DOHH2 (cell line): ENCODE results near the gene ANKRD55.

ENCODE experiments used
- CTCF ChIP-seq: fragments of 200-600 bp; sonication (generic); IDR thresholded peaks from one replicate; pipeline ENCODE4 v1.5.1; 2014; ENCODE audit warnings: antibody characterized with exemption, mild to moderate bottlenecking, low read depth, low read length; ENCODE audit not compliant: poor library complexity, severe bottlenecking
- EZH2phosphoT487 ChIP-seq: fragments of 200-600 bp; sonication (generic); IDR thresholded peaks from 2 replicates; pipeline ENCODE4 v1.6.1; 2017; ENCODE audit warnings: borderline replicate concordance, mild to moderate bottlenecking, antibody characterized with exemption, low read length, moderate library complexity, mixed read lengths

- TF ChIP-seq CTCF (no peak), EZH2phosphoT487 (no peak)
Observed at GRCh38 chr5:56251440-56251839, 18.3 kb upstream of the ANKRD55 start.
